ENCODE measurements around the gene LCN15. TPM values are rescaled to one million over a fixed set of nuclear protein-coding genes. Genes with fewer than 3 reads are reported as not detected.

The LCN15 gene
- total RNA-seq, 1 donor from 2014 or later: 0.49 TPM

- no peak for TF ChIP-seq CTCF (IDR thresholded peaks at IDR 0.05; ENCODE audit: unreplicated experiment)
- Mint-ChIP-seq H3K9me3 (ENCODE audit: unreplicated experiment) (no peaks in the 10 kb centered on the region), H3K27ac (ENCODE audit: unreplicated experiment) (no peak overlapping the region), H3K27me3 (ENCODE audit: unreplicated experiment) (peaks cover 36% of the 10 kb centered on the region), H3K4me1 (ENCODE audit: unreplicated experiment) (peaks cover 23% of the 10 kb centered on the region), H3K36me3 (ENCODE audit: low read depth, unreplicated experiment) (peaks cover 22% of the 10 kb centered on the region), H3K4me3 (ENCODE audit: unreplicated experiment) (no peak overlapping the region)
- DNase-seq (ENCODE audit: low spot score): peak; percentile 52
These were observed 35.7 kb downstream of the LCN15 start for GRCh38 chr9:136728548-136729123.

- H3K9me3 Mint-ChIP-seq (ENCODE audit: unreplicated experiment): no peaks in the 10 kb centered on the region
- H3K27me3 Mint-ChIP-seq (ENCODE audit: unreplicated experiment): peaks cover 35% of the 10 kb centered on the region
- peaks cover 23% of the 10 kb centered on the region for H3K4me1 Mint-ChIP-seq (ENCODE audit: unreplicated experiment)
- H3K27ac Mint-ChIP-seq (ENCODE audit: unreplicated experiment): no peak overlapping the region
- H3K4me3 Mint-ChIP-seq (ENCODE audit: unreplicated experiment): no peak overlapping the region
- DNase-seq (ENCODE audit: low spot score): peak; percentile 93
- peaks cover 24% of the 10 kb centered on the region for H3K36me3 Mint-ChIP-seq (ENCODE audit: low read depth, unreplicated experiment)
- peak; percentile 96 for TF ChIP-seq CTCF (IDR thresholded peaks at IDR 0.05; ENCODE audit: unreplicated experiment)
These were observed 36.2 kb downstream of the LCN15 start for GRCh38 chr9:136728080-136728547.

GRCh38 chr9:136726631-136727191 lies 37.6 kb downstream of the LCN15 start:
- Mint-ChIP-seq H3K4me1 (ENCODE audit: unreplicated experiment) (peaks cover 23% of the 10 kb centered on the region), H3K27ac (ENCODE audit: unreplicated experiment) (peak overlapping the region; percentile 95), H3K36me3 (ENCODE audit: low read depth, unreplicated experiment) (peaks cover 24% of the 10 kb centered on the region), H3K27me3 (ENCODE audit: unreplicated experiment) (peaks cover 33% of the 10 kb centered on the region), H3K9me3 (ENCODE audit: unreplicated experiment) (no peaks in the 10 kb centered on the region), H3K4me3 (ENCODE audit: unreplicated experiment) (peak overlapping the region; percentile 98)
- DNase-seq (ENCODE audit: low spot score): no peak
- TF ChIP-seq CTCF (IDR thresholded peaks at IDR 0.05; ENCODE audit: unreplicated experiment): no peak

- no peak for DNase-seq (ENCODE audit: low spot score)
- Mint-ChIP-seq H3K27me3 (ENCODE audit: unreplicated experiment) (peaks cover 37% of the 10 kb centered on the region), H3K36me3 (ENCODE audit: low read depth, unreplicated experiment) (peaks cover 26% of the 10 kb centered on the region), H3K4me1 (ENCODE audit: unreplicated experiment) (peaks cover 23% of the 10 kb centered on the region), H3K27ac (ENCODE audit: unreplicated experiment) (peak overlapping the region; percentile 49), H3K9me3 (ENCODE audit: unreplicated experiment) (no peaks in the 10 kb centered on the region), H3K4me3 (ENCODE audit: unreplicated experiment) (peak overlapping the region; percentile 98)
- no peak for TF ChIP-seq CTCF (IDR thresholded peaks at IDR 0.05; ENCODE audit: unreplicated experiment)
These were observed 38.2 kb downstream of the LCN15 start for GRCh38 chr9:136726118-136726517.

GRCh38 chr9:136725612-136726011 lies 38.7 kb downstream of the LCN15 start:
- Mint-ChIP-seq H3K4me3 (ENCODE audit: unreplicated experiment) (peak overlapping the region; percentile 98), H3K27ac (ENCODE audit: unreplicated experiment) (no peak overlapping the region), H3K36me3 (ENCODE audit: low read depth, unreplicated experiment) (peaks cover 28% of the 10 kb centered on the region), H3K4me1 (ENCODE audit: unreplicated experiment) (peaks cover 23% of the 10 kb centered on the region), H3K27me3 (ENCODE audit: unreplicated experiment) (peaks cover 36% of the 10 kb centered on the region), H3K9me3 (ENCODE audit: unreplicated experiment) (no peaks in the 10 kb centered on the region)
- DNase-seq (ENCODE audit: low spot score): no peak
- TF ChIP-seq CTCF (IDR thresholded peaks at IDR 0.05; ENCODE audit: unreplicated experiment): no peak
